HG03575 (cell line): ENCODE results near the gene ALKBH5.

Experiments used
- ATAC-seq: cut with Tn5 transposase; IDR thresholded peaks from one replicate; pipeline ENCODE4 v1.9.1; 2021; ENCODE audit not compliant: unreplicated experiment, insufficient number of reproducible peaks, low FRiP score; ENCODE audit errors: extremely low read depth

The ALKBH5 gene

DNA sequence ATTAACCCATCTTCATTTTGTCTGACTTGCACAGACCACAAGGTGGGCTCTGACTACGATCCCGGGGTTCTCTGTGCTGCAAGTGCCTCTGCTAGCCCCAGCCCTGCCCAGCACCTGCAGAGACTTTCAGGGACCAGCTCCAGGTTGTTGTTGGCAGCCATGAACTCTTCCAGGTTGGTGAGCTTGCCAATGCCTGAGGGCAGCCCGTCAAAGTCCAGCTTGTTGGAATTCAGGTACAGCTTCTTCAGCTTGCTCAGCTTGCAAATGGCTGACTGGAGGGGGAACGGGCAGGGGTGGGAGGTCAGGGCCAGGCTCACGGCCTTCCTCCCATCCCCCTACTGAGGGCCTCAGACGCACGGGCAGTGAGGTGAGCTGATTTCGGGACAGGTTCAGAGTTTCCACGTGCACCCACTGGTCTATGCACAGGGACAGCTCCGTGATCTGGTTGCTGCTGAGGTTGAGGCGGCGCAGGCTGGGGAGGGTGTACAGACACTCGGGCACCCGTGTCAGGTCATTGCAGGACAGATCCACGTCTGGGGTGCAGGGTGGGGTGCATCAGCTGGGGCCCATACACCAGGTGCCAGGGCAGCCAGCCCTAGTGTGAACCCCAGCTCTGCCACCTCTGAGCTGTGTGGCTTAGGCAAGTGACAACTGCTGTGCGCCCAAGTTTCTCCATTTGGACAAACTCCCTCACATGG lies 69.7 kb downstream of the ALKBH5 start:
- ATAC-seq = no peak

DNA sequence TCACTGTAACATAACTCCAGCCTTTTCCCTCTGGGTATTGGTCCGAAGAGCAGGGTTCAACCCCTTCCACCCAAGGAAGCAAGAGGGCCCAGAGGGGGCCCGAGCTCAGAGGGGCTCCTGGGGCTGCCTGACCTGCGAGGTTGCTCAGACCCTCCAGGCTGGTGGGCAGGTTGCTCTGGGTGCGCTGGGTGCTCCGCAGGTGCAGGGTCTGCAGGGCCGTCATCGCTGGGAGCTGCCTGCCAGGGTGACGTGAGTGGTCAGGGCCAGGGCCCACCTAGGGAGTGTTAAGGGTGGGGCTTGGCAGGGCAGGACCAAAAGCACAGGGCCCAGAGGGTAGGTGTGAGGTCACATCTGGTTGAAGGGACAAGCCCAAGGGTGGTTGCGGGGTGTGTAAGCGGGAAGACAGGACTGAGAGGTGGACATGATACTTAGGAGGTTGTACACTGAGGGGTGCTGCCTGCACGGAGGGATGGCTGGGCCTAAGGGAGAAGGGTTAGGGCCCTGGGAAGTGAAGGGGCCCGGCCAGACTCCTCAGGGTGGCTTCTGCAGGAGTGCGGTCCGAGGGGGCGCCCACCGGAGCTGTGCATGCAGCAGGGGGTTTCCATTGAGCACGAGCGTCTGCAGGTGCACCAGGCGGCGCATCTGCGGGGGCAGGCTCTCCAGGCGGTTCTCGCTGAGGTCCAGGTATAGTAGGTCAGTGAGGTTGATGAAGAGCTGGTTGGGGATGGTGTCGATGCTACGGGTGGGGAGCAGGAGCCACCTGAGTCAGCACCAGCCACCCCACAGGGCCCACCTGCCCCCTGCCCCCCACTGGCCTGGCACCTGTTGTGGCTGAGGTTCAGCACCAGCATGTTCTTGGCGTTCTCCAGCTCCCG lies 70.6 kb downstream of the ALKBH5 start:
- ATAC-seq = no peak

DNA sequence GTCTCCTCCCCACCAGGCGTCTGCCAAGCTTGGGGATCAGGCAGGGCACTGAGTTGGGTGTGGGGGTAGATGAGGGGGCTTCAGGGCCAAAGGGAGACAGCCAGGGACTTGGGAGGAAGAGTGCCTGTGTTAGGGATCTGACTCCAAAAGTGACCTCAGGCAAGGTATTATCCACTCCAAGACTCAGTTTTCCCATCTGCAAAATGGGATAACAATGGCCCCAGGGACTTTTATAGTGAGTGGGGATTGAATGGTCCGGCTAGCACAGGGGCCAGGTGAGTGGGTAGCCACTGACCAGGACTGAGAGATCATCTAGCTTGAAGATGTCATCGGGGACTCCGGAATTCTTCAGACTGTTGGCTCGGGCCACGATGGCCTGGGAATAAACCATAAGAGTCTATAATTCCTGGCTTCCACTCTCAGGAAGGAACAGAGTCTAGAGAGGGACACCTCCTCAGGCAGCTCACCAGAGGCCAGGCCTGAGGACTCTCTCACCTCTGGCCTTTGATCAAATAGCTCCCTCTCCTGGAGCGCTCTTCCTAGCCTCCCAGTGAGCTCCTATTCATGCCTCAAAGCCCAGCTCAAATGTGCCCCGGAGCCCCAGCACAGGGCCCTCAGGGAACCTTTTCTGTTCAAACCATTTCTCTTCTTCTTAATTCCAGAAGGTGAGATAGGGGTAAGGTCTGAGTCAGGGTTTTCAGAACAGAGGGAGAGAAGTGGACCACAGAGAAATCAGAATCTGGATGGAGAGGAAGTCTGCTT lies 71.4 kb downstream of the ALKBH5 start:
- no peak for ATAC-seq

DNA sequence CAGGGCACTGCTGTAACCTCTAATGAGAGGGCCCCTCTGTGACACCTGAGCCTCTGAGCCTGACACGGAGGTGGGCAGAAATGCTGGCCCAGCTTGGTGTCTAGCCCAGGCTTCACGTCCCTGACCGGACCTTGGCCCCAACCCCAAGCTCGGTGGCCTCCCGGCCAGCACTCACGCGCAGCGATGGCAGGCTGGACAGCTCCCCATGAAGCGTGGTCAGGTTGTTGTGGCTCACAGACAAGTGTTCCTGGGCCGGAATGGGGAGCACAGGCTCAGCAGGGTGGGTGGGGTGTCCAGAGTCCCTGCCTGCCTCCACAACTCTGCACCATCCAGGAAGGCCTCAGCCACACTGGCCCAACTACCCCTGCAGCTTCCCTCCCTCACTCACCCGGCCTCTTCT lies 72.7 kb downstream of the ALKBH5 start:
- ATAC-seq = no peak

DNA sequence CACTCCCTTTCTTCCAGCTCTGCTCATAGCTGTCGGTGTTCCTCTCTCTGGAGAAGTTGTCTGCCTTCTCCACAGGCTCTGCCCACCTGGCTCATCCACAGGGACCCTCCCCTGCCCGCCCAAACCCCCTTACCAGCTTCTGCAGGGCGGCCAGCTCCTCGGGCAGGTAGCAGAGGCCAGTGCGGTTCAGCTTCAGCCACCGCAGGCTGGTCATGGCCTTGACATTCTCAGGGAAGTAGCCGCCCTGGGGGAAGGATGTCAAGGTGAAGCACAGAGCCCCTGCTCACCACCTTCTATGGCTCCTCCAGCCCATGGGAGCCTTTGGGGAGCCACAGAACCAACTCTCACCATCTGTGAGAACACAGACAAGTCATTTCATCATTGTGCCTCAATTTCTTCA lies 73.1 kb downstream of the ALKBH5 start:
- ATAC-seq = no peak

DNA sequence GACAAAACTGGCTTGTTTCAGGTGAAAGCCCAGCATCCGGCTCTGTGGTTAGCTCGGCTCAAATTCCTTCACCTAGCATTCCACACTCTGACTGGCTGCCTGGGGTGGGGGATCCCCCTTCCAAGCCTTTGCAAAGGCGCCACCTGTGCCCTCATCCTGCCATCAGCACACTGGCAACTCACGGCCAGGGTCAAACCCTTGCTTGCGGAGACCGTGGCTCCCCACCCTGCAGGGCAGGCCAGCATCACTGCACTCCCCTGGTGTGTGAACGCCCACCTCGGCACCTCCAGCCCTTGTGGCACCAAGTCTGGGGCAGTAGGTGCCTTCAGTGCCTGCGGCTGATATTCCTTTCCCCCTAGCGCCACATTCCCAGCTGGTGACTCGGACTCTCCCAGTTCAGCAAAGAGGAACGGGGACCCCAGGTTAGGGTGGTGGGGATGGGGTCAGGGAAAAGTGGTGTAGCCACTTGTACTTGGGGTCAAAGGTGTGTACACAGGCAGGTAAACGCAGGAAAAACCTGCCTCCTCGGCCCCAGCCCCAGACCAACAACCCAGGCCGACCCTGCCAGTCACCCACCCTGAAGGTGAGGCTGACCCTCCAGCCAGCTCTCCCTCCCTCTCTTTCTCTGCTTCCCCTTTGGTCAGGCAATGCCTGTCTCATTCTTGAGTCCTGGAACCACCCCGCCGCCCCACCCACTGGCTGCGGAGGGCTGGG lies 73.8 kb downstream of the ALKBH5 start:
- ATAC-seq = no peak

DNA sequence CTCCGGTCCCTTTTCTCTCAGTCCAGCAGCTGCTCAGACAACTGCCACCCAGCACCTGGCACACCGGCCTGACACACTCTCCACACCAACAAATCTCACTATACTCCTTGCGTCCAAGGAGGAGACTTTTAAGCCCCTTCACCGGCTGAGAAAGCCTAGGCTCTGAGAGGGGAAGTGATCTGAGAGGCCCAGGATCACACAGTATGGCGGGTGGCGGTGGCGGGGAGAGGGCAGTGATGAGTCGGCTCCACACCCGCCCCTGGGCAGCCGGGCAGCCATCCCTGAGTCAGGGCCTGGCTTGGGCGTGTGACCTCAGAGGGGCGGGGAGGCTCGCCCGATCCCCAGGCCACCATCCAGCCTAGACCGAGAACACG lies 74.3 kb downstream of the ALKBH5 start:
- no peak for ATAC-seq

DNA sequence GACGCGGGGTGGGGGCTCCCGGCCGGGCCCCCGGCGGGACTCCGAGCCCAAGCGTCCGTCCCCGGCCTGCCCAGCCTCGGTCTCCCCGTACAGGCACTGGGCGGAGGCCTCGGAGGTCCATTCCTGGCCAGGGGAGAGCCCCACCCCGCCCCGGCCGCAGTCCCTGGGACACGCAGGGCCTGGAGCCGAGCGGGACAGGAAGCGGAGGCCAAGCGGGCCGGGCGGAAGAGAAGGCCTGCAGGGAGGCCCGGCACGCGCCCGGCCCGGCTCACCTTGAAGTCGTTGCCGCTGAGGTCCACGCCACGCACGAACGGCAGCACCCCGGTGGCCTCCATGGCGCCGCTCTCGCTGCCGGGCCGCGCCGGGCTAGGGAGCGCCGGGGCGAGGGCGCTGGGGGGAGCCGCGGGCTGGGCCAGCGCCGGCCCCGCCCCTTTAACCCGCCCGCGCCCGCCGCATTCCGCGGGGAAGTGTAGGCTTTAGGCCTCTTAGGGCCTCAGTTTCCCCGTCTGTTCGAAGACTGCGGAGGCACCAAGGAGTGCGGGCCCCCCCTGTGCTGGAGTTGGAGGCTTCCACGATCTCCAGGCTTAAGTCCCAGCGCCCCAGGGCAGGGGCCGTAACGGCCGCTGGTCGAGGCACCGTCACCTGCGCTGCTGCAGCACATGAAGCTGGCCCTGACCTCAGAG lies 74.9 kb downstream of the ALKBH5 start, which contains the start of gene FLII:
TSS of gene FLII (minus strand) at position 383 of the 683 bp plus-strand sequence. CDS start at position 335, 48 bp downstream.
- no peak for ATAC-seq
